GM23248 (cell line): ENCODE data around the gene CREB5. TPM values are rescaled to one million over a fixed set of nuclear protein-coding genes. Genes with fewer than 3 reads are reported as not detected.
"Not testable (repeated sequence)": the region's sequence is repeated elsewhere in the genome, so short reads cannot be mapped to it uniquely, and the experiment has no call there.

Source experiments
- DNase-seq: peaks from one replicate; pipeline ENCODE4 v3.0.0-alpha.2; 2015
- H2AFZ ChIP-seq: fragments of 200-600 bp; sonication (generic); 2 replicates; pipeline ENCODE4 v1.6.1; 2016; ENCODE audit warnings: antibody characterized with exemption
- H3F3A ChIP-seq: fragments of 200-600 bp; sonication (generic); 2 replicates; pipeline ENCODE4 v1.6.1; 2016; ENCODE audit warnings: mild to moderate bottlenecking, antibody characterized with exemption, mixed run types; ENCODE audit not compliant: insufficient read depth
- H3K27ac ChIP-seq: fragments of 200-600 bp; sonication (generic); 2 replicates; pipeline ENCODE4 v1.5.1; 2016; ENCODE audit warnings: mild to moderate bottlenecking
- H3K27me3 ChIP-seq: fragments of 200-600 bp; sonication (generic); replicated peaks from 2 replicates; pipeline ENCODE4 v1.6.1; 2016; ENCODE audit warnings: mild to moderate bottlenecking; ENCODE audit not compliant: insufficient read depth
- H3K36me3 ChIP-seq: fragments of 200-600 bp; sonication (generic); 2 replicates; pipeline ENCODE4 v1.6.1; 2016; ENCODE audit warnings: low read depth, mild to moderate bottlenecking
- H3K4me1 ChIP-seq: fragments of 200-600 bp; sonication (generic); 2 replicates; pipeline ENCODE4 v1.6.1; 2016; ENCODE audit warnings: mild to moderate bottlenecking; ENCODE audit not compliant: insufficient read depth
- H3K4me2 ChIP-seq: fragments of 200-600 bp; sonication (generic); one replicate; pipeline ENCODE4 v1.6.1; 2016; ENCODE audit warnings: mild to moderate bottlenecking; ENCODE audit not compliant: unreplicated experiment
- H3K4me3 ChIP-seq: fragments of 200-600 bp; sonication (generic); 2 replicates; pipeline ENCODE4 v1.5.1; 2016; ENCODE audit warnings: mild to moderate bottlenecking
- H3K79me2 ChIP-seq: fragments of 200-600 bp; sonication (generic); 2 replicates; pipeline ENCODE4 v1.6.1; 2016; ENCODE audit warnings: mild to moderate bottlenecking; ENCODE audit not compliant: insufficient read depth
- H3K9ac ChIP-seq: fragments of 200-600 bp; sonication (generic); 2 replicates; pipeline ENCODE4 v1.6.1; 2016; ENCODE audit warnings: mild to moderate bottlenecking
- H3K9me2 ChIP-seq: fragments of 200-600 bp; sonication (generic); 2 replicates; pipeline ENCODE4 v1.6.1; 2016; ENCODE audit warnings: mixed run types, mild to moderate bottlenecking, moderate library complexity; ENCODE audit not compliant: insufficient read depth
- H3K9me3 ChIP-seq: fragments of 200-600 bp; sonication (generic); one replicate; pipeline ENCODE4 v1.6.1; 2017; ENCODE audit warnings: low read depth
- H4K20me1 ChIP-seq: fragments of 200-600 bp; sonication (generic); 2 replicates; pipeline ENCODE4 v1.6.0; 2016; ENCODE audit not compliant: insufficient read depth
- EZH2 ChIP-seq: fragments of 200-600 bp; sonication (generic); IDR thresholded peaks from 2 replicates; pipeline ENCODE4 v1.6.1; 2018; ENCODE audit warnings: antibody characterized with exemption, mild to moderate bottlenecking; ENCODE audit not compliant: insufficient read depth, poor library complexity, severe bottlenecking
- EZH2phosphoT487 ChIP-seq: fragments of 200-600 bp; sonication (generic); IDR thresholded peaks from 2 replicates; pipeline ENCODE4 v1.6.1; 2018; ENCODE audit warnings: antibody characterized with exemption, moderate library complexity, mild to moderate bottlenecking, low read depth; ENCODE audit not compliant: insufficient read depth
- WGBS, 2 experiments: methylation state at CpG; one replicate each; pipeline ENCODE4 v1.1.6; 2015 to 2017; ENCODE audit warnings: low lambda C conversion rate in 2 of 2, low coverage in 1 of 2; ENCODE audit errors: missing lambda C conversion rate in 2 of 2; 5-methylcytosine and 5-hydroxymethylcytosine counted together
- in situ Hi-C: fragments of 300-500 bp; cut with MboI; formaldehyde crosslinking; loops from 2 replicates; pipeline ENCODE4 v1.15.0; 2020
- polyA plus RNA-seq: library from polyadenylated mRNA; unstranded; fragments of >200 nt; fragmentation: Nextera tagmentation; extraction: Ambion mirVana; gene quantifications from 2 replicates; pipeline ENCODE4 v1.2.1, GENCODE V29; 2016
- total RNA-seq: library from RNA; depleted of rRNA; stranded (reverse); fragments of >200 nt; shearing (Covaris generic); gene quantifications from 2 replicates; pipeline ENCODE4 v1.2.3, GENCODE V29; 2014

CREB5 gene
- total and polyA plus RNA-seq, 2 experiments from 2014 or later: 13.6 to 19.2 TPM

GRCh38 chr7:28815369-28815927 is 403.1 kb downstream of the CREB5 start:
- no peaks in the 10 kb centered on the region for H3F3A ChIP-seq
- H3K27me3 ChIP-seq: no peaks in the 10 kb centered on the region
- peaks cover 3% of the 10 kb centered on the region; the same call in 1 of the 2 replicates for H3K9me2 ChIP-seq
- no peak overlapping the region for H3K27ac ChIP-seq
- H3K4me2 ChIP-seq: no peak overlapping the region
- H3K36me3 ChIP-seq: no peaks in the 10 kb centered on the region; the same call in 1 of the 2 replicates
- WGBS, 2 experiments: 44 to 61% methylated on average over 1 of the region's 1 CpG
- no peaks in the 10 kb centered on the region for H3K9me3 ChIP-seq
- no peaks in the 10 kb centered on the region for H3K79me2 ChIP-seq
- H4K20me1 ChIP-seq: no peaks in the 10 kb centered on the region
- in situ Hi-C loops: no loop called here
- H3K4me3 ChIP-seq: no peak overlapping the region
- DNase-seq: no peak
- TF ChIP-seq EZH2 (no peak), EZH2phosphoT487 (no peak)
- H3K9ac ChIP-seq: no peak overlapping the region
- no peak overlapping the region for H2AFZ ChIP-seq
- peaks cover 6% of the 10 kb centered on the region; the same call in 1 of the 2 replicates for H3K4me1 ChIP-seq

GRCh38 chr7:28815928-28816373 is 403.6 kb downstream of the CREB5 start:
- WGBS, 2 experiments: 58 to 68% methylated on average over 2 of the region's 2 CpGs
- H3K27me3 ChIP-seq: no peaks in the 10 kb centered on the region
- no peak overlapping the region for H3K4me2 ChIP-seq
- no peak overlapping the region for H3K4me3 ChIP-seq
- H3K9me3 ChIP-seq: no peaks in the 10 kb centered on the region
- in situ Hi-C loops: no loop called here
- no peaks in the 10 kb centered on the region for H3F3A ChIP-seq
- H3K79me2 ChIP-seq: no peaks in the 10 kb centered on the region
- no peaks in the 10 kb centered on the region for H4K20me1 ChIP-seq
- no peak for DNase-seq
- peaks cover 6% of the 10 kb centered on the region; the same call in 1 of the 2 replicates for H3K4me1 ChIP-seq
- no peak overlapping the region for H3K27ac ChIP-seq
- no peak overlapping the region for H2AFZ ChIP-seq
- no peaks in the 10 kb centered on the region; the same call in 1 of the 2 replicates for H3K36me3 ChIP-seq
- peaks cover 3% of the 10 kb centered on the region; the same call in 1 of the 2 replicates for H3K9me2 ChIP-seq
- TF ChIP-seq EZH2phosphoT487 (no peak), EZH2 (no peak)
- H3K9ac ChIP-seq: no peak overlapping the region

GRCh38 chr7:28818996-28819395 is 406.7 kb downstream of the CREB5 start:
- no peaks in the 10 kb centered on the region for H3K79me2 ChIP-seq
- in situ Hi-C loops: no loop called here
- WGBS, 2 experiments: 95 to 100% methylated on average over 5 of the region's 5 CpGs
- no peak for TF ChIP-seq EZH2
- no peak for TF ChIP-seq EZH2phosphoT487
- DNase-seq: no peak
- H4K20me1 ChIP-seq: no peaks in the 10 kb centered on the region
- H3F3A ChIP-seq: no peaks in the 10 kb centered on the region
- H3K4me2 ChIP-seq: no peak overlapping the region
- no peaks in the 10 kb centered on the region for H3K27me3 ChIP-seq
- H3K27ac ChIP-seq: no peak overlapping the region
- H3K9ac ChIP-seq: no peak overlapping the region
- peaks cover 3% of the 10 kb centered on the region; the same call in 1 of the 2 replicates for H3K9me2 ChIP-seq
- no peaks in the 10 kb centered on the region for H3K9me3 ChIP-seq
- no peaks in the 10 kb centered on the region; the same call in 1 of the 2 replicates for H3K36me3 ChIP-seq
- H2AFZ ChIP-seq: no peak overlapping the region
- no peak overlapping the region for H3K4me3 ChIP-seq
- H3K4me1 ChIP-seq: no peaks in the 10 kb centered on the region

- H3K4me2 ChIP-seq: no peak overlapping the region
- in situ Hi-C loops: no loop called here
- WGBS, 2 experiments: 85 to 92% methylated on average over 3 of the region's 3 CpGs
These were observed 411.3 kb downstream of the CREB5 start for GRCh38 chr7:28823582-28823981.

GRCh38 chr7:28825817-28826448 is 413.6 kb downstream of the CREB5 start:
- H3F3A ChIP-seq, H3K4me2 ChIP-seq, H3K9me3 ChIP-seq, H3K79me2 ChIP-seq, H3K4me1 ChIP-seq, H2AFZ ChIP-seq, DNase-seq, in situ Hi-C loops, H3K36me3 ChIP-seq, H3K27me3 ChIP-seq, H3K9me2 ChIP-seq, H4K20me1 ChIP-seq, H3K27ac ChIP-seq, H3K4me3 ChIP-seq, H3K9ac ChIP-seq: not testable (repeated sequence)
- WGBS, 2 experiments: 76 to 80% methylated on average over 8 of the region's 8 CpGs

More at GRCh38 chr7:28823582-28823981, 411.3 kb downstream of the CREB5 start:
- no peak for DNase-seq
- no peaks in the 10 kb centered on the region for H3K9me3 ChIP-seq
- H3K4me3 ChIP-seq: no peak overlapping the region
- TF ChIP-seq EZH2phosphoT487 (no peak), EZH2 (no peak)
- no peaks in the 10 kb centered on the region for H3F3A ChIP-seq
- no peak overlapping the region for H3K9ac ChIP-seq
- H3K9me2 ChIP-seq: peaks cover 3% of the 10 kb centered on the region
- H4K20me1 ChIP-seq: no peaks in the 10 kb centered on the region
- no peaks in the 10 kb centered on the region for H3K27me3 ChIP-seq
- H2AFZ ChIP-seq: no peak overlapping the region
- H3K36me3 ChIP-seq: no peaks in the 10 kb centered on the region; the same call in 1 of the 2 replicates
- H3K27ac ChIP-seq: no peak overlapping the region
- no peaks in the 10 kb centered on the region for H3K79me2 ChIP-seq
- no peaks in the 10 kb centered on the region for H3K4me1 ChIP-seq
